Epidermal melanocyte (primary cell): Measurements from ENCODE around the gene TCF12.

ENCODE experiments used
- DNase-seq: peaks from one replicate; pipeline ENCODE4 v3.0.0; 2011; ENCODE audit warnings: low spot score; ENCODE audit not compliant: insufficient read length

Gene TCF12

GRCh38 chr15:57248074-57248473 lies 329.6 kb downstream of the TCF12 start:
- no peak for DNase-seq

GRCh38 chr15:57251308-57251707 lies 332.9 kb downstream of the TCF12 start:
- no peak for DNase-seq

GRCh38 chr15:57251941-57252340 lies 333.5 kb downstream of the TCF12 start:
- DNase-seq = no peak

GRCh38 chr15:57253082-57253481 lies 334.6 kb downstream of the TCF12 start:
- no peak for DNase-seq

GRCh38 chr15:57253500-57253899 lies 335.1 kb downstream of the TCF12 start:
- DNase-seq = no peak

GRCh38 chr15:57255751-57256341 lies 337.4 kb downstream of the TCF12 start:
- DNase-seq = no peak

- no peak for DNase-seq
Observed at GRCh38 chr15:57256939-57257338, 338.5 kb downstream of the TCF12 start.

GRCh38 chr15:57259568-57260040 lies 341.2 kb downstream of the TCF12 start:
- no peak for DNase-seq

- DNase-seq = no peak
Observed at GRCh38 chr15:57263520-57263919, 345.1 kb downstream of the TCF12 start.

- no peak for DNase-seq
Observed at GRCh38 chr15:57272771-57273357, 354.4 kb downstream of the TCF12 start.

- no peak for DNase-seq
Observed at GRCh38 chr15:57273402-57273801, 355.0 kb downstream of the TCF12 start.

- DNase-seq = no peak
Observed at GRCh38 chr15:57278439-57278838, 360.0 kb downstream of the TCF12 start.

GRCh38 chr15:57280464-57280863 lies 362.0 kb downstream of the TCF12 start:
- no peak for DNase-seq

GRCh38 chr15:57281321-57281720 lies 362.9 kb downstream of the TCF12 start:
- DNase-seq = no peak

GRCh38 chr15:57282686-57283085 lies 364.2 kb downstream of the TCF12 start:
- no peak for DNase-seq

GRCh38 chr15:57283774-57284503 lies 365.5 kb downstream of the TCF12 start:
- no peak for DNase-seq

GRCh38 chr15:57284535-57284934 lies 366.1 kb downstream of the TCF12 start:
- DNase-seq = no peak

- DNase-seq = no peak
Observed at GRCh38 chr15:57285386-57285785, 366.9 kb downstream of the TCF12 start.

GRCh38 chr15:57286446-57287122 lies 368.1 kb downstream of the TCF12 start:
- no peak for DNase-seq

- no peak for DNase-seq
Observed at GRCh38 chr15:57287123-57287521, 368.7 kb downstream of the TCF12 start.

GRCh38 chr15:57288926-57289580 lies 370.6 kb downstream of the TCF12 start:
- no peak for DNase-seq

- DNase-seq = no peak
Observed at GRCh38 chr15:57290187-57290586, 371.7 kb downstream of the TCF12 start.
